SU-DHL-6 (cell line): ENCODE data around the gene MPND.

ENCODE experiments used
- H2AFZ ChIP-seq: fragments of 200-600 bp; sonication (generic); 2 replicates; pipeline ENCODE4 v1.6.1; 2014; ENCODE audit warnings: low read depth, mild to moderate bottlenecking, moderate library complexity, mixed read lengths, antibody characterized with exemption, low read length; ENCODE audit not compliant: severe bottlenecking
- H3F3A ChIP-seq: fragments of 200-600 bp; shearing (Covaris generic); 2 replicates; pipeline ENCODE4 v1.6.0; 2016; ENCODE audit warnings: antibody characterized with exemption, mild to moderate bottlenecking; ENCODE audit not compliant: insufficient read depth
- H3K27ac ChIP-seq: fragments of 200-600 bp; sonication (generic); 2 replicates; pipeline ENCODE4 v1.5.1; 2016; ENCODE audit warnings: low read depth, mild to moderate bottlenecking, low read length, moderate library complexity, mixed read lengths
- H3K27me3 ChIP-seq: fragments of 200-600 bp; sonication (generic), shearing (Covaris generic); 2 replicates; pipeline ENCODE4 v1.6.0; 2014; ENCODE audit warnings: mild to moderate bottlenecking, low read length
- H3K36me3 ChIP-seq: fragments of 200-600 bp; sonication (generic); 2 replicates; pipeline ENCODE4 v1.6.1; 2014; ENCODE audit warnings: mild to moderate bottlenecking, low read length, mixed read lengths
- H3K4me2 ChIP-seq: fragments of 300-600, 200-600 bp; shearing (Covaris generic), sonication (generic); 2 replicates; pipeline ENCODE4 v1.6.0; 2014; ENCODE audit warnings: low read length, low read depth, mild to moderate bottlenecking; ENCODE audit not compliant: poor library complexity, severe bottlenecking
- H3K4me3 ChIP-seq: fragments of 200-600 bp; sonication (generic); 2 replicates; pipeline ENCODE4 v1.5.1; 2014; ENCODE audit warnings: antibody characterized with exemption, low read length, mild to moderate bottlenecking, mixed read lengths; ENCODE audit not compliant: insufficient read depth, poor library complexity, severe bottlenecking
- H3K79me2 ChIP-seq: fragments of 200-600 bp; sonication (generic); 2 replicates; pipeline ENCODE4 v1.6.1; 2014; ENCODE audit warnings: mild to moderate bottlenecking, low read length, moderate library complexity; ENCODE audit not compliant: insufficient read depth
- H3K9ac ChIP-seq: fragments of 200-600 bp; sonication (generic); 2 replicates; pipeline ENCODE4 v1.7.0; 2014; ENCODE audit warnings: mild to moderate bottlenecking, low read length
- H3K9me2 ChIP-seq: fragments of 200-600 bp; sonication (generic); replicated peaks from 2 replicates; pipeline ENCODE4 v1.6.1; 2014; ENCODE audit warnings: low read length; ENCODE audit not compliant: insufficient read depth
- H3K9me3 ChIP-seq: fragments of 200-600 bp; sonication (generic); 2 replicates; pipeline ENCODE4 v1.6.1; 2014; ENCODE audit warnings: low read length, mixed read lengths; ENCODE audit not compliant: insufficient read depth
- H4K20me1 ChIP-seq: fragments of 200-600 bp; sonication (generic); 2 replicates; pipeline ENCODE4 v1.6.1; 2014; ENCODE audit warnings: low read depth, mild to moderate bottlenecking, antibody characterized with exemption, low read length, moderate library complexity, mixed read lengths
- CTCF ChIP-seq: fragments of 200-600 bp; sonication (generic); IDR thresholded peaks from one replicate; pipeline ENCODE4 v1.5.1; 2017; ENCODE audit warnings: antibody characterized with exemption, mild to moderate bottlenecking, low read length, moderate library complexity; ENCODE audit not compliant: insufficient read depth, poor library complexity, severe bottlenecking
- EZH2phosphoT487 ChIP-seq: fragments of 200-600 bp; sonication (generic), shearing (Covaris generic); conservative IDR thresholded peaks from 2 replicates; pipeline ENCODE4 v1.6.1; 2018; ENCODE audit warnings: mild to moderate bottlenecking, antibody characterized with exemption, low read length, moderate library complexity, mixed read lengths

The MPND gene

GRCh38 chr19:4367781-4368127 is 24.4 kb downstream of the MPND start:
- Histone ChIP-seq H4K20me1 (no peaks in the 10 kb centered on the region), H3K9me2 (no peaks in the 10 kb centered on the region), H3K9ac (no peak overlapping the region), H3K9me3 (no peaks in the 10 kb centered on the region), H3K27ac (no peak overlapping the region), H3K4me2 (no peak overlapping the region), H3K4me3 (no peak overlapping the region), H2AFZ (no peak overlapping the region), H3F3A (peaks cover 21% of the 10 kb centered on the region), H3K27me3 (no peaks in the 10 kb centered on the region), H3K36me3 (no peaks in the 10 kb centered on the region), H3K79me2 (peaks cover 21% of the 10 kb centered on the region)
- TF ChIP-seq EZH2phosphoT487 (no peak), CTCF (no peak)

GRCh38 chr19:4368128-4368820 is 24.9 kb downstream of the MPND start:
- H3K9me3 ChIP-seq: no peaks in the 10 kb centered on the region
- no peak overlapping the region for H3K9ac ChIP-seq
- TF ChIP-seq CTCF (no peak), EZH2phosphoT487 (no peak)
- no peaks in the 10 kb centered on the region for H3K36me3 ChIP-seq
- H3K79me2 ChIP-seq: peaks cover 22% of the 10 kb centered on the region
- no peak overlapping the region for H3K4me2 ChIP-seq
- no peak overlapping the region for H2AFZ ChIP-seq
- H3F3A ChIP-seq: peaks cover 21% of the 10 kb centered on the region
- no peak overlapping the region for H3K4me3 ChIP-seq
- no peaks in the 10 kb centered on the region for H3K9me2 ChIP-seq
- H3K27ac ChIP-seq: peak overlapping the region; percentile 87
- no peaks in the 10 kb centered on the region for H3K27me3 ChIP-seq
- no peaks in the 10 kb centered on the region for H4K20me1 ChIP-seq

GRCh38 chr19:4369109-4369887 is 25.9 kb downstream of the MPND start:
- H3K9ac ChIP-seq: peak overlapping the region; percentile 55
- no peak overlapping the region for H2AFZ ChIP-seq
- no peaks in the 10 kb centered on the region for H3K9me3 ChIP-seq
- H3K4me2 ChIP-seq: peak overlapping the region; percentile 57
- H3K27me3 ChIP-seq: no peaks in the 10 kb centered on the region
- peak overlapping the region; percentile 14 for H3K4me3 ChIP-seq
- TF ChIP-seq CTCF (no peak), EZH2phosphoT487 (no peak)
- peak overlapping the region; percentile 87 for H3K27ac ChIP-seq
- peaks cover 21% of the 10 kb centered on the region for H3F3A ChIP-seq
- no peaks in the 10 kb centered on the region for H4K20me1 ChIP-seq
- no peaks in the 10 kb centered on the region for H3K9me2 ChIP-seq
- peaks cover 30% of the 10 kb centered on the region for H3K79me2 ChIP-seq
- no peaks in the 10 kb centered on the region for H3K36me3 ChIP-seq
